Heart right ventricle (tissue), 16 donors: ENCODE data around the gene STK40. TPM values are rescaled to one million over a fixed set of nuclear protein-coding genes. Genes with fewer than 3 reads are reported as not detected.
A peak's percentile ranks its signal among the peaks of the same experiment; 100 is the strongest.

ENCODE experiments used
- ATAC-seq, 8 donors: fragments of 200-7000 bp; cut with Tn5 transposase; one replicate each; pipeline ENCODE4 v1.9.1; 2020; ENCODE audit warnings: mild to moderate bottlenecking in 8 of 8, moderate library complexity in 8 of 8, moderate number of reproducible peaks in 1 of 8
- DNase-seq, 2 donors: peaks; one replicate each; pipeline ENCODE4 v3.0.0-alpha.2; 2020
- H3K27ac ChIP-seq, 10 donors: fragments of 200-600 bp; sonication (generic) in 2 of 10; one replicate each; pipeline versions ENCODE4 v1.5.0 to v1.8.0; 2020 to 2022; ENCODE audit warnings: mild to moderate bottlenecking in 3 of 10
- H3K27me3 ChIP-seq, 7 donors: fragments of 200-600 bp; one replicate each; pipeline ENCODE4 v1.8.0; 2021 to 2022; ENCODE audit warnings: mild to moderate bottlenecking in 2 of 7
- H3K36me3 ChIP-seq, 9 donors: fragments of 200-600 bp; sonication (generic) in 1 of 9; one replicate each; pipeline versions ENCODE4 v1.5.0 to v1.8.0; 2020 to 2022; ENCODE audit warnings: mild to moderate bottlenecking in 2 of 9
- H3K4me1 ChIP-seq, 9 donors: fragments of 200-600 bp; sonication (generic) in 1 of 9; one replicate each; pipeline versions ENCODE4 v1.5.0 to v1.8.0; 2020 to 2022; ENCODE audit warnings: mild to moderate bottlenecking in 4 of 9
- H3K4me3 ChIP-seq, 10 donors: fragments of 200-600 bp; sonication (generic) in 2 of 10; one replicate each; pipeline versions ENCODE4 v1.5.0 to v1.8.0; 2020 to 2022; ENCODE audit warnings: mild to moderate bottlenecking in 7 of 10, moderate library complexity in 2 of 10
- H3K9me3 ChIP-seq, 11 donors: fragments of 200-600 bp in 10 of 11; sonication (generic) in 2 of 11; one replicate each; pipeline versions ENCODE4 v1.5.0 to v1.8.0; 2013 to 2022; ENCODE audit warnings: mild to moderate bottlenecking in 2 of 11, control low read depth in 1 of 11, moderate library complexity in 1 of 11
- WGBS, 2 donors: extraction: QIAGEN DNeasy Blood & Tissue Kit; methylation state at CpG; one replicate each; pipeline ENCODE4 v1.1.7; 2013; ENCODE audit warnings: inconsistent platforms in 1 of 2; 5-methylcytosine and 5-hydroxymethylcytosine counted together
- intact Hi-C, 10 donors: fragments of 100-400 bp; cut with DNase I; formaldehyde crosslinking; loops; one replicate each; pipeline versions ENCODE4 v1.11.1 to v1.14.2; 2022
- polyA plus RNA-seq, 2 donors: library from polyadenylated mRNA; stranded (reverse); fragments of 200-250 nt; gene quantifications; one replicate each; pipeline ENCODE4 v1.2.3, GENCODE V29; 2013
- total RNA-seq, 10 donors: library from RNA; stranded (reverse); fragmentation: NEBNext Ultra II Directional in 3 of 10; extraction: Animal tissue kit (Norgen Biotek cat#: 25700) in 3 of 10; gene quantifications; one replicate each; pipeline versions ENCODE4 v1.2.1 to v1.2.4, GENCODE V29; 2021 to 2023
- TF ChIP-seq, protein P1 (sequence below), 9 donors: fragments of 200-600 bp; sonication (generic) in 2 of 9; IDR thresholded peaks; one replicate each; pipeline versions ENCODE4 v1.5.0 to v1.8.0; 2021 to 2022; ENCODE audit warnings: antibody characterized with exemption in 9 of 9, mild to moderate bottlenecking in 5 of 9, moderate library complexity in 1 of 9
- donor health status: Arrhythmogenic right ventricular cardiomyopathy.
- donor health status: ischemic (EF 13 %, LVEDD 7.1; RV severe dilation, severe dysfunction).
- donor health status: healthy with polysubstance abuse.
- donor health status: DM: no; HTN: yes; CAD: no.
- donor health status: DM: no; HTN: no; CAD: no.
- donor health status: ischemic (EF 25% LVEDD 6.9; RV normal size, moderate dysfunction).
- donor health status: ischemic (EF 25% LVEDD 5.7; RV mildly dilated, moderate dysfunction).
- donor health status: healthy.
- donor health status: DM: yes; HTN: yes; CAD: no.
- donor health status: Ischemic cardiomyopathy.
- donor health status: ischemic (EF 35%, LVEDD 5.7; RV mildly dilated, moderate dysfunction).
- donor health status: nonischemic (EF 11% LVEDD 7.7; RV severe dilation, severe dysfunction).
- donor health status: DM: yes; HTN: yes; CAD: no.
- donor health status: PGD.
- donor health status: ischemic (EF 29% LVEDD 5.4; RV normal size, mild dysfunction).
- donor health status: nonischemic (EF 23%, LVEDD 6.1; RV moderate dilation, normal function).

Gene STK40
- total and polyA plus RNA-seq, 12 donors = 15.5 to 81.6 (median 57.3) TPM

DNA sequence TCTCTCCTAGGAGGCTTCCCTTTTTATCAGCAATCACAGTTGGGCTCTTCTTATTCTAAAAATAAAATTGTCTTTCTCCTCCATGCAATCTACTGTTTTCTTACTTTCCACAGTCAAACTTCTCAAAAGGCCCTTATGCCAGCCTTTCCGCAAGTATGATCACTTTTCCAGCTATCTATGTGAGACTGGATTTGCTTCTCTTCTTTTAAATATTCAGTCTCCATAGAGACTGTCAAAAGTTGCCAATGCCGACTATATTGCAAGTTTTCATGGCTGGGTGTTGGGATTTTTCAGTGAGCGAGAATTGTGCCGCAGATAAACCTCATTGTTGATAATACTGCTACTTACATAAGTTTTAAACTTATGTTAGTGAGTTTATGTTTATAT, 16.8 kb upstream of the STK40 start:
- peaks cover 0 to under 1% (median 0%) of the 10 kb centered on the region in 9 donors for H3K36me3 ChIP-seq
- TF ChIP-seq, protein P1, sequence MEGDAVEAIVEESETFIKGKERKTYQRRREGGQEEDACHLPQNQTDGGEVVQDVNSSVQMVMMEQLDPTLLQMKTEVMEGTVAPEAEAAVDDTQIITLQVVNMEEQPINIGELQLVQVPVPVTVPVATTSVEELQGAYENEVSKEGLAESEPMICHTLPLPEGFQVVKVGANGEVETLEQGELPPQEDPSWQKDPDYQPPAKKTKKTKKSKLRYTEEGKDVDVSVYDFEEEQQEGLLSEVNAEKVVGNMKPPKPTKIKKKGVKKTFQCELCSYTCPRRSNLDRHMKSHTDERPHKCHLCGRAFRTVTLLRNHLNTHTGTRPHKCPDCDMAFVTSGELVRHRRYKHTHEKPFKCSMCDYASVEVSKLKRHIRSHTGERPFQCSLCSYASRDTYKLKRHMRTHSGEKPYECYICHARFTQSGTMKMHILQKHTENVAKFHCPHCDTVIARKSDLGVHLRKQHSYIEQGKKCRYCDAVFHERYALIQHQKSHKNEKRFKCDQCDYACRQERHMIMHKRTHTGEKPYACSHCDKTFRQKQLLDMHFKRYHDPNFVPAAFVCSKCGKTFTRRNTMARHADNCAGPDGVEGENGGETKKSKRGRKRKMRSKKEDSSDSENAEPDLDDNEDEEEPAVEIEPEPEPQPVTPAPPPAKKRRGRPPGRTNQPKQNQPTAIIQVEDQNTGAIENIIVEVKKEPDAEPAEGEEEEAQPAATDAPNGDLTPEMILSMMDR (IDR thresholded peaks at IDR 0.05) = no peak
- no peaks in the 10 kb centered on the region for H3K9me3 ChIP-seq
- no peak for DNase-seq
- H3K4me1 ChIP-seq = peaks cover 0 to 21% (median 5%) of the 10 kb centered on the region in 9 donors
- no peak overlapping the region for H3K27ac ChIP-seq
- no peak for ATAC-seq
- no peak overlapping the region for H3K4me3 ChIP-seq
- no peaks in the 10 kb centered on the region for H3K27me3 ChIP-seq
- intact Hi-C loops = no loop called here
- 91 to 96% methylated on average over 4 of the region's 4 CpGs for WGBS, 2 donors

DNA sequence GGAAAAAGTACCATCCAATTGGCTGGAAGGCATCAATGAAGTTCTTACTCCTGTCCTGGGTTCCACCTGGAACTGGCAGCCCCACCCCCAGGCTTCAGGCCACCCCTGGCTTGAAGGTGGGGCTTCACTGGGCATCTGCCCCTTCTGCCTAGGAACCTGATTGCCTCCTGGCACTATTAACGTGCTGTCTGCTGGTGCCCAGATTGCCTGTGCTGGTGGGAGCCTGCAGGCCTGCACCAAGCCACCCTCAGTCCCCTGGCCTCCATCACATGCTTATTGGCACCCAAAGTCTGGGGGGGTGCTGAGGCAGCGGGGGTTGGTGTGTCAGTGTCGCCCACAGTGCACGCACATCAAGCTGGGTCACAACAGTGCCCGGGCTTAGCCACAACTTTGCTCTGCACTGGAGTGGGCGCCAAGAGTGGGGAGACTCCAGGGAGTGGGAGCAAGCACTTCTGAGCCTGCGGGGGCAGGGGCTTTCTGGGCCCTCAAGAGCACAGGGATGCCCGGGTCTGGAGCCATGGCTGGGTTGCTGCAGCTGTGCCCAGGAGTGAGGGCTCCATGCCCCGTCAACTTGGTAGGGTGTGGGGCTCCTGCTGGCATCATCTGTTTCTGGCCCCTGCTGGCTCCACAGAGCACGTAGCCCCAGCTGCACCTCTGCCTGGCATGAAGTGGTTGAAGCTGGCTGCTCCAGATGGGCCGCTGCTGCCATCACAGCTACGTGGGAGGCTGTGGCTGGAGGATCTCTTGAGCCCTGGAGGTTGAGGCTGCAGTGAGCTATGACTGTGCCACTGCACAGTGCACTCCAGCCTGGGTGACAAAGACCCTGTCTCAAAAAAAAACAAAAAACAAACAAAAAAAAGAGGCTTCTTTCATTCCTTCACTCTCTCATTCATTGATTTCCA, 16.1 kb upstream of the STK40 start:
- TF ChIP-seq, protein P1 (IDR thresholded peaks at IDR 0.05) = no peak

DNA sequence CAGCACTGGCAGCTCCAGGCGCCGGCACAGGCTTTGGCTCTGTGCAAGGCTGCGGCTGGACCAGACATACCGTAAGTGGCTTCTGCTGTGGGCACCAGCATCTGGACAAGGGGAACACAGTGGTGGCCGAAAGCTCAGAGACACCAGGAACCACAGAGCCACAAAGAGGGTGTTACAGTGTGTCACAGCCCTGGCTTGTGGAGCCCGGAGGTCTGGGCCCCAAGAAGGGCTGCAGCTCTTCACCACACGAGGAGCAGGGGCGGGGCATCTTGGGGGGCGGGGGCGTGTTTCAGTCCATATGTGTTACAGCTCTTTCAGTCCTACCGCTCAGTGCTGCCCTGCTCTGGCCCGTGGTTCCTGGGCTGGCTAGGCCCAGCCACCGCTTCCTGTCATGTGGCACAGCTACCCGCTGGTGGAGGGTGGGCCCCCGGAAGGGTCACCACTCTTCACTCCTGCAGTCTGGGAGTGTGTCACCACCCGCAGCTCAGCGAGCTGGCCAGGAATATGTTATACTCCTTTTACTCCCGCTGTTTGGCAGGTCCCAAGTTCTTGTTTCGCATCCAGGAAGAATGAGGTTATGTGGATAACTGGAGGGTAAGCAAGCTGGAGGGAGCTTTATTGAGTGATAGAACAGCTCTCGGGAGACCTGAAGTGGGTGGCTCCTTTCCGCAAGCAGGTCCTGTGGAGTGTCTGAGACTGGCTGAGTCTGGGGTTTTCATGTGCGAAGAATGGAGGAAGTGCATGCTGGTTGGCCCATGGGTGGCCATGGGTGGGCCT, 15.3 kb upstream of the STK40 start:
- Histone ChIP-seq H3K27ac (peak overlapping the region in 6 of 10 donors; percentile 33 to 85 (median 48)), H3K4me1 (peaks cover 5 to 32% (median 15%) of the 10 kb centered on the region in 9 donors), H3K4me3 (peak overlapping the region in 8 of 10 donors; percentile 1 to 46 (median 32)), H3K9me3 (no peaks in the 10 kb centered on the region), H3K36me3 (no peaks in the 10 kb centered on the region), H3K27me3 (no peaks in the 10 kb centered on the region)
- intact Hi-C loops = no loop called here
- WGBS, 2 donors = 79 to 80% methylated on average over 22 of the region's 22 CpGs
- peak; percentile 60 to 65 for DNase-seq
- TF ChIP-seq, protein P1 (IDR thresholded peaks at IDR 0.05) = peak in 1 of 9 donors; percentile 5
- peak; percentile 36 to 70 (median 53) for ATAC-seq

More for the DNA sequence above, 16.1 kb upstream of the STK40 start:
- intact Hi-C loops = no loop called here
- peak overlapping the region in 6 of 10 donors; percentile 33 to 85 (median 48) for H3K27ac ChIP-seq
- no peaks in the 10 kb centered on the region for H3K36me3 ChIP-seq
- no peaks in the 10 kb centered on the region for H3K27me3 ChIP-seq
- H3K4me1 ChIP-seq = peaks cover 0 to 23% (median 9%) of the 10 kb centered on the region in 9 donors
- 90 to 92% methylated on average over 12 of the region's 12 CpGs for WGBS, 2 donors
- no peak for DNase-seq
- no peak for ATAC-seq
- no peaks in the 10 kb centered on the region for H3K9me3 ChIP-seq
- peak overlapping the region in 8 of 10 donors; percentile 1 to 46 (median 32) for H3K4me3 ChIP-seq

DNA sequence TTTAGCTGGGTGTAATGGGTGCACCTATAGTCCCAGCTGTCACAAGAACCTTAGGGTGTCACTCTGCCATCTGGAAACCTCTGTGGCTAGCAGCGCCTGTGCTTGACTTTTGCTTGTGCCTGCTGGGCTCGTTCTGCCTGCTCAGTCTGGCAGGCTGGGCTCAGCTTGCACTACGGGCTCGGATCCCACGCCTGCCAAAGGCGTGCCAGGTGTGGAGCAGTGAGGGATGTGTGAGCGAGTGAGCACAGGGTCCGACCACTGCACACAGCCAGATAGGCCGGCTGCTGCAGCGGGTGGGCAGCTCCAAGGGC, 14.7 kb upstream of the STK40 start:
- Histone ChIP-seq H3K27me3 (no peaks in the 10 kb centered on the region), H3K27ac (peak overlapping the region in 3 of 10 donors; percentile 34 to 85 (median 53)), H3K9me3 (no peaks in the 10 kb centered on the region), H3K36me3 (no peaks in the 10 kb centered on the region), H3K4me3 (peak overlapping the region in 1 of 10 donors; percentile 46), H3K4me1 (peaks cover 5 to 36% (median 15%) of the 10 kb centered on the region in 9 donors)
- DNase-seq (no peak), ATAC-seq (no peak)
- TF ChIP-seq, protein P1 (IDR thresholded peaks at IDR 0.05) = no peak
- intact Hi-C loops = no loop called here
- 95% methylated on average over 10 of the region's 10 CpGs for WGBS, 2 donors
